ENCODE results near the gene OXER1.

The OXER1 gene

DNA sequence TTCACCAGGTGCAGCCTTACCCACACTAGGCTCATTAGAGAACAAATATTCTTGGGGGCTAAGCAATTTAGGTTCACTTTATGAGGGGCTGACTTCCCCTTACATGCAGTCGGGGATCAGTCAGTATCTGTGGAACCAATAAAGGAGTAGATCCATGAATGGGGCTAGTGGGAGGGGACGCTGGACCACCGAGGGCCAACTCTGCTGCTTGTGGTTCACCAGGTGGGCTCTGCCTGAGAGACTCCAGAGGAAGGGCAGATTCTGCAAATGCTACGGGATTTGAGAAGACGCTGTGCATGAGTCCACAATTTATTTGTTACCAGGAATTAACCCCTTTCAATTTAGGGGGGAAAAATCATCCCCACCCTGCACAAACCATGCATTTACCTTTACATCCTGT is 44.4 kb upstream of the OXER1 start:
- no peak overlapping the region for H3K27ac ChIP-seq
- TF ChIP-seq, protein P1, sequence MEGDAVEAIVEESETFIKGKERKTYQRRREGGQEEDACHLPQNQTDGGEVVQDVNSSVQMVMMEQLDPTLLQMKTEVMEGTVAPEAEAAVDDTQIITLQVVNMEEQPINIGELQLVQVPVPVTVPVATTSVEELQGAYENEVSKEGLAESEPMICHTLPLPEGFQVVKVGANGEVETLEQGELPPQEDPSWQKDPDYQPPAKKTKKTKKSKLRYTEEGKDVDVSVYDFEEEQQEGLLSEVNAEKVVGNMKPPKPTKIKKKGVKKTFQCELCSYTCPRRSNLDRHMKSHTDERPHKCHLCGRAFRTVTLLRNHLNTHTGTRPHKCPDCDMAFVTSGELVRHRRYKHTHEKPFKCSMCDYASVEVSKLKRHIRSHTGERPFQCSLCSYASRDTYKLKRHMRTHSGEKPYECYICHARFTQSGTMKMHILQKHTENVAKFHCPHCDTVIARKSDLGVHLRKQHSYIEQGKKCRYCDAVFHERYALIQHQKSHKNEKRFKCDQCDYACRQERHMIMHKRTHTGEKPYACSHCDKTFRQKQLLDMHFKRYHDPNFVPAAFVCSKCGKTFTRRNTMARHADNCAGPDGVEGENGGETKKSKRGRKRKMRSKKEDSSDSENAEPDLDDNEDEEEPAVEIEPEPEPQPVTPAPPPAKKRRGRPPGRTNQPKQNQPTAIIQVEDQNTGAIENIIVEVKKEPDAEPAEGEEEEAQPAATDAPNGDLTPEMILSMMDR (conservative IDR thresholded peaks at IDR 0.05) = no peak
- no peak for TF ChIP-seq ZFX (IDR thresholded peaks at IDR 0.05)

DNA sequence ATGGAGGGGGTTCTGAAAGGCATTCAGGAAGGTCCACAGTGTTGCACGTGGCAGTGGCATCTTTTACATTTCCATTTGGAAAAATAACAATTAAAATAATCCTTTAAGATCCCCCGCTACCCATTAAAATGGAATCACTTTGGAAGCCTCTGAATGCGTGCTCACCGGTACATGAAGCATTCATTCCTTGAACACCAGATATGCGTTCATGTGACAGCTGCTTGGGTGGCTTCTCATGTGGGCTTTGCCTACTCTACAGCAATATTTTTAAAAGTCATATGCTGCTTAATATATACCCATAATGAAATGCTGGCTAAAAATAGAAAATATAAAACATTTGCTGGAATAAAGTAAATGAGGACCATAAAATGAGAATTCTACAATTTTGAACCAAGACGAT is 42.9 kb upstream of the OXER1 start:
- H3K27ac ChIP-seq = no peak overlapping the region
- TF ChIP-seq, protein P1 (conservative IDR thresholded peaks at IDR 0.05) = no peak

DNA sequence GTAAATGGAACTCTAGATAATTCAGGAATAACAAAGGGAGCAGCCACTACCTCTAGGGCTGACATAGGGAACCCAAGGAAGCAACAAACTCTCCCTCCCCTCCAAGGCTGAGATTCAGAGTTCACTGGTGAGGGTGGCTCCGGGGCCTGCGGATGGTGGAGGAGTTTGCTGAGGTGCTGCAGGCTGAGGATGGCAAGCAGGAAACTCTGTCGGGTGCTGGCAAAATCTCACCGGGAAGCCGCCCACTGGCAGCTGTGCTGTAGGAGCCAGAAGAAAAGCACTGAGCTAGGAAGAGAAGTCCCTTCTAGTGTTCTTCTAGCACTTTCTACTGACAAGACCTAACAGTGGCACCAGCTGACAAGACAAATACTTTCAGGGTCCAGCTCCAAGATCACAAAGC is 41.0 kb upstream of the OXER1 start:
- no peak overlapping the region for H3K27ac ChIP-seq
- TF ChIP-seq ZFX (IDR thresholded peaks at IDR 0.05) = no peak
- TF ChIP-seq, protein P1 (conservative IDR thresholded peaks at IDR 0.05) = no peak

DNA sequence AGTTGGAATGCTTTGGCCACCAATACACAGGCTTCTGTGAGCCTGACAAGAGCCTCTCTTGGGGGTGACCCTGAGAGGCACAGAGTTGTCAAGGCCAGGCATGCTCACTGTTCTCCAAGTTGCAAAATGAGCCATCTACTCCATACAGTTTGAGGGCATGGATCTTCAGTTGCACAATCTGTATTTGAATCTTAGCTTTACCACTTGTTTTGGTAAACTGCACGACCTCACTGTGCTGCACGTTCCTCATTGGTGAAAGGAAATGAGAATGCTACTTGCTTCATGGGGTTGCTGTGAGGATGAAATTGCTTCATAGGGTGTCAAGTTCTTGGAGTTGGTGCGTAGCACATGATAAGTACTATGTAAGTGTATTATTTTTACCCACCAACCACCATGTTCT is 40.4 kb upstream of the OXER1 start:
- H3K27ac ChIP-seq = no peak overlapping the region
- TF ChIP-seq ZFX (IDR thresholded peaks at IDR 0.05) = no peak
- TF ChIP-seq, protein P1 (conservative IDR thresholded peaks at IDR 0.05) = no peak

DNA sequence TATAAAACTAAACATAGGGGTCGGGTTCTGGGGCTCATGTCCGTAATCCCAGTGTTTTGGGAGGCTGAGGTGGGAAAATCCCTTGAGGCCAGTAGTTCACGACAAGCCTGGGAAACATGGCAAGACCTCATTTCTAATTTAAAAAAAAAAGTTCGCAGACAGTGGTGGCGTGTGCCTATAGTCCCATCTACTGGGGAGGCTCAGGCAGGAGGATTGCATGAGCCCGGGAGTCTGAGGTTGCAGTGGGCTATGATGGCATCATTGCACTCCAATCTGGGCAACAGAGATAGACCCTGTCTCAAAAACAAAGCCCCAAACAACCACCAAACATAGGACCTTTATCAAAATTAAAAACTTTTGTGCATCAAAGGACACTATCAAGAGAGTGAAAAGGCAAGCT is 38.2 kb upstream of the OXER1 start:
- no peak for TF ChIP-seq ZFX (IDR thresholded peaks at IDR 0.05)
- TF ChIP-seq, protein P1 (conservative IDR thresholded peaks at IDR 0.05) = no peak
- no peak overlapping the region for H3K27ac ChIP-seq

DNA sequence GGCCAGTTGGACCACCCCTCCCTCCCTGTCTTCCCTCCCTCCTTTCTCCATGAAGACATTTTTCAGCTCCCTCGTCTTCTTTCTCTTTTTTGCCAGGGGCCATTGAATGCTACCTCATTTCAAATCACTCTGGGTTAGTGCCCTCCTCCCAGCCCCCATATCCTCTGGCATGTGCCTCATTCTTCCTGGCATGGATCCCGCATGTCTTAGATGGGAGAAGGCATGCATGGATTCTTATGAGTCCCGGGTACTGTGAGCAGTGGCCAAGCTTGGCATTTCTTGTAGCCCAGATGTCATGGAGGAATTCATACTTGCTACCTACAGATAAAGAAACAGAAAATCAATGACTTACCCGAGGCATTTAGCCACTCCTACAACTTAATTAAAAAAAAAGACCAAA is 37.4 kb upstream of the OXER1 start:
- TF ChIP-seq ZFX (IDR thresholded peaks at IDR 0.05) = no peak
- TF ChIP-seq, protein P1 (conservative IDR thresholded peaks at IDR 0.05) = no peak
- H3K27ac ChIP-seq = no peak overlapping the region

DNA sequence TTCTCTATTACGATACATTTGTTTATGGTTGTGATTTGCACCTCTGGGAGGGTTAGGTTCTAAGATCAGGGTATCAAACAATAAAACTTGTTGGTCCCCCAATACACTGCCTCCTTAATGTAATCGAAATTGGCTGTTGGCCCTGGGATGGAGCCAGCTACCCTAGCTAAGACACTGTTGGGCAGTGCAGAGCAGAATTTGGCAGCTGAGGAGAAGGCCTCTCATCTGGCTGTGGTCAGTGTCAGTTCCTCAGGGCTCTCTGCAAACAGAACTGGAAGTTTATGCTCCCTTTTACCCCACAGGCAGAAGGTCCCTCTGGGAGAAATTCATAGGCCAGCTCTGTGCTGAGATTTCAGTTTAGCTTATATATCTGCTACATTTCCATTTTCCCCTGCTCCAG is 37.0 kb upstream of the OXER1 start:
- no peak overlapping the region for H3K27ac ChIP-seq
- TF ChIP-seq ZFX (IDR thresholded peaks at IDR 0.05) = no peak
- TF ChIP-seq, protein P1 (conservative IDR thresholded peaks at IDR 0.05) = no peak

Measured in C4-2B (cell line).